IPS-20b (cell line): ENCODE data around the gene FXYD6.

Source experiments
- H3K27ac ChIP-seq: one replicate; pipeline ENCODE4 v1.5.1; 2013; ENCODE audit warnings: low read length
- H3K27me3 ChIP-seq: 2 replicates; pipeline ENCODE4 v1.6.1; 2013; ENCODE audit warnings: mild to moderate bottlenecking, low read length, inconsistent platforms; ENCODE audit not compliant: insufficient read depth
- H3K36me3 ChIP-seq: 2 replicates; pipeline ENCODE4 v1.6.1; 2013; ENCODE audit warnings: low read depth, mild to moderate bottlenecking, inconsistent platforms, low read length, moderate library complexity; ENCODE audit not compliant: insufficient read depth
- H3K4me1 ChIP-seq: 2 replicates; pipeline ENCODE4 v1.6.1; 2013; ENCODE audit warnings: mild to moderate bottlenecking, control low read depth, inconsistent platforms, low read length, moderate library complexity; ENCODE audit not compliant: insufficient read depth
- H3K4me3 ChIP-seq: 2 replicates; pipeline ENCODE4 v1.5.1; 2013; ENCODE audit warnings: mild to moderate bottlenecking, low read length, inconsistent platforms
- H3K9ac ChIP-seq: 2 replicates; pipeline ENCODE4 v1.6.1; 2013; ENCODE audit warnings: low read depth, mild to moderate bottlenecking, inconsistent platforms, low read length, moderate library complexity
- H3K9me3 ChIP-seq: 2 replicates; pipeline ENCODE4 v1.6.1; 2013; ENCODE audit warnings: mild to moderate bottlenecking, low read depth, low read length, inconsistent platforms; ENCODE audit not compliant: insufficient read depth

FXYD6 gene

DNA sequence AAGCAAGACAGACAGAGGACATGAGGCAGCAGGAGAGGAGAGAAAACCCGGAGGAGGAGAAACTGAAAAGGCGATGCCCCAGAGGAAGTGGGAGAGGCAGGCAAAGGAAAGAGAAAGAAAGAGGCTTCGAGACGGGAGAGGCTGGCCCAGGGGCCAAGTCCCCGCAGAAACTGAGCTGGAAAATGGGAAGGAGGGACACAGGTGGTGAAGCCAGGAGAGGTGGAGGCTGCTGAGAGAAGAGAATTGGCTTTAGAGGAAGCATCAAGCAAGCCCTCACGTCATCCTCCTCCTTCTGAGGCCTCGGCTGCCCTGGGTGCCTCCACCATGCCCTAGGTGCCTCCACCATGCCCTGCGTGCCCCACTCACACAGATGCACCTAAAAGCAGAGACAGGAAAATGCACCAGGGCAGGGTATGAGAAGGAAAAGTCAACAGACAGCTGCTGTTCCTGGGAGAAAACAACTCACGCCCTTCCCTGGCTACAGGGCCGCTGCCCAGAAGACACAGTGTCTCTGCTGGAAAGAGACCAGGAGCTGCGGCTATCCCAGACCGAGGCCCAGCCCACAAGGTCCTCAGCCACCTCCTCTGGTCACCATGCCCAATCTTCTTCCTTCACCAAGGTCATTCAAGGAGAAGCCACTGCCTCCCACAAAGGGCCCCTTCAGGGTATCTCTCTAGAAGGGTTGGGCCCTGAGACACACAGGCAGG is 14.3 kb downstream of the FXYD6 start:
- Histone ChIP-seq H3K36me3 (no peaks in the 10 kb centered on the region), H3K4me1 (peaks cover 4% of the 10 kb centered on the region; the same call in 1 of the 2 replicates), H3K9me3 (no peaks in the 10 kb centered on the region), H3K9ac (no peak overlapping the region), H3K27me3 (no peaks in the 10 kb centered on the region), H3K4me3 (no peak overlapping the region), H3K27ac (no peak overlapping the region)

DNA sequence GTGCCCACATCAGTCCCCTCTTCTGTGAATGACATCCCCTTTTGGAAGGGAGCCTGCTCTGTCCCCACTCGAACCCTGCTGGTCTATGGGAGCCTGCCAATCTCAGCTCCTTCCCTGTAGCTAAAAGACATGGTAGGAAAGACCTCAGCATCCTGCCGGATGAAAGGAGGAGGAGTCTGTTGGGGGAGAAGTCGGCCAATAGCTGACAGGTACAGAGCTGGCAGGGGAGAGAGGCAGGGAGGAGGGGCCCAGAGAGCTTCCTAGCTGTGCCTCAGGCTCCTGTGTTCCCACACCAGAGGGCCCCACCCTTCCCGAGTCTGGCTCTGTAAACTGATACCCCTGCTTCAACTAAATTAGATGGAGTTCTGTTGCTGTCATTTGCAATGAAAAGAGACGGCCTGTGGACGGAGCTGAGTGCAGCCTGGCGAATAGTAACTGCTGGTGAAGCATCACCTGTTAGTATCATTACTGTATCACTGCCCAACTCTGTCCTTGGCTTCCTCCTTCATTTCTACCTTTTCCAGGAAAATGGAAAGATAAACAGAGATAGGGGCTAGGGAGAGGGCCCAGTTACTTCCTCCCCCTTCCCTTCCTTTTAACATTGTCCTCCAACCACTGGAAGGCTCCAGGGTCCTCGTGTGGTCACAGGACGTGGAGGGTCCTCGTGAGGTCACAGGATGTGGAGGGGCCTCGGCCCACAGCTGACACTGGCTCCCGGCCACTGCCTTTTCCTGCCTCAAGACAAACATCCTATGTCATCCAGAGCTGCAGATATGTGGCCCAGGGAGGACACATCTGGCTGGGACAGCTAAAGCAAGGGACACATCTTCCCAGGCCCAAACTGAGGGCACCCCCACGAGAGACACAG is 15.1 kb downstream of the FXYD6 start:
- no peak overlapping the region for H3K27ac ChIP-seq
- H3K9ac ChIP-seq = no peak overlapping the region
- H3K4me3 ChIP-seq = peak overlapping the region; percentile 28; the same call in 1 of the 2 replicates
- H3K4me1 ChIP-seq = peaks cover 4% of the 10 kb centered on the region; the same call in 1 of the 2 replicates
- H3K9me3 ChIP-seq = no peaks in the 10 kb centered on the region
- H3K36me3 ChIP-seq = no peaks in the 10 kb centered on the region
- H3K27me3 ChIP-seq = no peaks in the 10 kb centered on the region

DNA sequence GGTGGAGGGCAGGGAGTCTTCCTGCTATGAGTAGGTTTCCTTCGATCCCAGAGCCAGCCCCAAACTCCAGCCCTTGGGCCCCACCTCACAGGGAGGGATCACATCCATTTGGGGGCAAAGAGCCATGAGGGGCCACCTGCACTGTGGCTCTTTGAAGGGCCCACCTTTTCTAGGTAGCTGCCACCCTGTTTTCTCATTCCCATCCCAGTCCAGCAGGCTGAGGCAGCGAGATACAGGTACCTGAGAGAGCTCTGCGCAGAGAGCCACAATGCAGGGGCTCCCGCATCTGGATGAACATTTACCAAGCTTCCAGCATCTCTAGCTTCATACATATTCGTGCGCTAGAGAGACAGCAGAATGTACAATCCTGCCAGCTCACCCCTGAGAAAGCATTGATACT is 16.3 kb downstream of the FXYD6 start:
- Histone ChIP-seq H3K9ac (no peak overlapping the region), H3K9me3 (no peaks in the 10 kb centered on the region), H3K4me3 (no peak overlapping the region), H3K4me1 (peaks cover 4% of the 10 kb centered on the region; the same call in 1 of the 2 replicates), H3K27ac (no peak overlapping the region), H3K36me3 (no peaks in the 10 kb centered on the region), H3K27me3 (no peaks in the 10 kb centered on the region)

DNA sequence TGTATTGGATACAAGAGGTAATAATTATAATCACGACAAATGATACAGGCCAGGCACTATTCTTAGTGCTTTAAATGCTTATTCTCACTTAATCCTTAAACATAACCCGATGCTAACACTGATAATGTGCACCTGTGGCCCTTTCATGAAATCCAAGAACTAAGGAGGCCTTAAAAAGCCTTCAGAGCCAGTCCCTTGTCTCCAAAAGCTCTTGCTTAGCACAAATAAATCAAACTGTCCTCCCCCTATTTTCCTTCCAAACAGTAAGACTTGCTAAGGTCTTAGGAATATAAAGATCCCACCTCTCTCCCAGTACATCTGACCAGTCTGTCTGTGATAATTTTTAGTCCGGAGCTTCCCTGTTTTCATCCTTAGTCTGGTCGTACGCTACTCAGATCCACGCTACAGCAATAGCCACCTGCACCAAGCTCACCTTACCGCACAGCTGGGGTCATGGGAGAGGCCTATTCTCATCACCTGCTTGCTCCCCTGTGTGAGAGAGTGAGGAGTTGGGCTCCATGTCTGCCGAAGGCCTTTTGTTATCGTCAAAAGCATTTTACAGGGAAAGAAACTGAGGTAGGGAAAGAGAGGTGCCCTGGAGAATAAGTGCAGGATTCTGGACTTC is 16.9 kb downstream of the FXYD6 start:
- H3K4me3 ChIP-seq = no peak overlapping the region
- peaks cover 4% of the 10 kb centered on the region; the same call in 1 of the 2 replicates for H3K4me1 ChIP-seq
- H3K36me3 ChIP-seq = no peaks in the 10 kb centered on the region
- no peaks in the 10 kb centered on the region for H3K27me3 ChIP-seq
- no peaks in the 10 kb centered on the region for H3K9me3 ChIP-seq
- H3K27ac ChIP-seq = no peak overlapping the region
- no peak overlapping the region for H3K9ac ChIP-seq

DNA sequence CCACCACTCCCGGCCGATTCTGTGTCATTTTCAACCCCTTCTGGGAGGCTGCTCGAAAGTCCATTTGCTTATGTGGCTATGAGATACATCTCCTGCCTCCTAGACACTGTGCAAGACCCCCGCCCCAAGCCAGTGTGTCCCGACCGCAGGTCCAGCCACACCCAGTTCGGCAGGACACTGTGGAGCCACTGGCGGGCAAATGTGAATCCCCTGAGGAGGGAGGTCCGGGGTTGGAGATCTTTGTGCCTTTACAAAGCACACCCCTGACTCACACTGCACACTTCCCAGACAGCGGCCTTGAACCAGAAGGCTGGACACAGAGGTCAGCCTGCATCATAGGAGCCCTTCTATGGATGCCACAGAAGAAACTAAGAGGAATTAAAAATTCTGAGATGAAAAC is 17.4 kb downstream of the FXYD6 start:
- Histone ChIP-seq H3K9me3 (no peaks in the 10 kb centered on the region), H3K9ac (no peak overlapping the region), H3K36me3 (no peaks in the 10 kb centered on the region), H3K4me3 (no peak overlapping the region), H3K27ac (no peak overlapping the region), H3K27me3 (no peaks in the 10 kb centered on the region), H3K4me1 (peaks cover 4% of the 10 kb centered on the region; the same call in 1 of the 2 replicates)

DNA sequence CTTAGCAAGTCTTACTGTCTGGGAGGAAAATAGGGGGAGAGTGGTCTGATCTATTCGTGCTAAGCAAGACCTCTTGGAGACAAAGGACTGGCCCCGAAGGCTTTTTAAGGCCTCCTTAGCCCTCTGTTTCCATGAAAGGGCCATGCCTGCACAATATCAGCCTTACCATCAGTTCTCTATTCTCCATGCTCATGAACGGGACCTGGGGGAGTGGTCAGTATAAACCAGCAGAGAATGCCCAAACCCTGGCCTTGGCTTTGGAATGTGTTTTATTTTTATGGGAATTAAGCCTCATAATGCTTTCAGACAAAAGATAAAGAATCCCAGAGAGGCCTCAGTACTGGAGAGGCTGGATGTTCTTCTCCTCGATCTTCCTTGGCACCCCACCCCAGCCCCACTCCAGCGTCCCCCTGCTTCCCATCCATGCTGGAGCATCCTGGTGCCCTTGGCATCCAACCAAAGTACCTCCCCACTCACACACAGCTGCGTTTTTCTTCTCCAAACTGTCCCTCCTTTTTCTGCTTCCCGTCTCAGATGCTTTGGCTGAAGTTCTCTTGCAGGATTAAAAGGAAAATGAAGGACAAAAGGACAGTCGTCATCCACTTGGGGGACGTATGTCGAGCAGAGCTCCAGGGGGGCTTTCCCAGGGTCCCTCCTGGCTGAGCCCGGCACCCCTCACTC is 18.6 kb downstream of the FXYD6 start:
- Histone ChIP-seq H3K27me3 (no peaks in the 10 kb centered on the region), H3K4me3 (no peak overlapping the region)

DNA sequence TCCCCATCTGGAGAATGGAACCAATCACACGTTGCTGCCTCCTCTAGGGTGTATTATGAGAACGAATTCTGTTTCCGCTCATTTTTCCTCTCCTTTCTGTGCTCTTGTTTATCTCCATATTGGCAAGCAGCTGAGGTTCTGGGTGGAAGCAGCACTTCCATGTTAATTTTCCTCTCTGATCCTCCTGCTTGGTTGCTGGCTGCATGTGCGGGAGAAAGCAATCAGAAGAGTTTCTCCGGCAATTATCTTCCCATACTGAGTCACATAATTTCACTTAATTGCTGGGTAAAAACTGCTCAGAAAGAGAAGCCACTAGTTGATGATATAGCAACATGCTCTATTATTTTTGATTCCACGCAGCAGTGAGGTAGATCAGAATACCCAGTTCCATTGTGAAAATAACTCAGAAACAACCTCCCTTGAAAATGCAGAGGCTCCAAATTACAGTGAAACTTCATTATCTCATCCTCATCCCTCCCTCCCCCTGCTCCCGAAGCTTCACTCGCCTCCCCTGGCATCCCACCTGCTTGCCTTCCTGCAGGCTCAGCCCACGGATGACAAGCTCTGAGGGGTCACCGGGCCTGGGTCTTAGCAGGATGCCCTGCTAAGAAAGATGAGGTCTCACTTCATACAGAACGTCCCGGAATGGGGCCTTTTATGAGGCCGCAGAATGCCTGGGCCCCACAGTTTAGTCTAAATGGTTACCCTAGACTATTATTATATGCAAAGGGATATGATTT is 20.4 kb downstream of the FXYD6 start:
- H3K36me3 ChIP-seq = no peaks in the 10 kb centered on the region
- H3K27ac ChIP-seq = no peak overlapping the region
- no peak overlapping the region for H3K4me3 ChIP-seq
- H3K9me3 ChIP-seq = peaks cover 9% of the 10 kb centered on the region; the same call in 1 of the 2 replicates
- H3K9ac ChIP-seq = no peak overlapping the region
- peaks cover 5% of the 10 kb centered on the region; the same call in 1 of the 2 replicates for H3K4me1 ChIP-seq
- no peaks in the 10 kb centered on the region for H3K27me3 ChIP-seq

More for the DNA sequence above, 18.6 kb downstream of the FXYD6 start:
- Histone ChIP-seq H3K36me3 (no peaks in the 10 kb centered on the region), H3K4me1 (peaks cover 4% of the 10 kb centered on the region; the same call in 1 of the 2 replicates), H3K27ac (no peak overlapping the region), H3K9me3 (peaks cover 3% of the 10 kb centered on the region; the same call in 1 of the 2 replicates), H3K9ac (no peak overlapping the region)

DNA sequence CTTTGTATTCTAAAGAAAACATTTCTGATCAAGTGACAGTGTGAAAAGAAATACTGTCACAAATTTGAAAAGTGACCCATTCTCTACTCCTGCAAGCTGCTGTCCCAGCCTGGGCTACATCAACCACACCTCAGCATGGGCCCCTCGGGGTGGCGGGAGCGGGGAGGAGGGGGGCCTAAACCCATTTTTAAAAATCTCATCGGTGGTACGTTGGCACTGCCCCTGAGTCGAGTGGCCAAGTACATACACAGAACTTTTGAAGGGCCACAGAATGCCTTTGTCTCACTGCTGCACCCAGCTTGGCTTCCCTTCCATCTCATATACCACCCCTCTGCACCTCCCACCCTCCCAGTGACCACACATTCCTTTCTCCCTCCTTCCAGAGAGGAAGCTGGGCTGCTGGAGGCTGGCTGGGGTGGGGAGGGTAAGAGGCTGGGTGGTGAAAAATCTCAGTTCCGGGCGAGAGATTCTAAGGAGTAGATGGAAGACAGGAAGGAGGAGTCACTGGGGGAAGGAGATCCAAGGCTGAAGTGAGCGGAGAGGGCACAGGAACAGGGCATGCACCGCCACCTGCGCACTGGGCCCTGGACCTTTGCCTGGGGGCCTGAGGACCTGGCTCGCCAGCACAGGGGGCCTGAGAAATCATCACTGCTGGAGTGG is 21.1 kb downstream of the FXYD6 start:
- Histone ChIP-seq H3K27ac (no peak overlapping the region), H3K9me3 (peaks cover 9% of the 10 kb centered on the region; the same call in 1 of the 2 replicates), H3K4me1 (peaks cover 7% of the 10 kb centered on the region; the same call in 1 of the 2 replicates), H3K9ac (no peak overlapping the region), H3K36me3 (no peaks in the 10 kb centered on the region), H3K27me3 (no peaks in the 10 kb centered on the region), H3K4me3 (no peak overlapping the region)

DNA sequence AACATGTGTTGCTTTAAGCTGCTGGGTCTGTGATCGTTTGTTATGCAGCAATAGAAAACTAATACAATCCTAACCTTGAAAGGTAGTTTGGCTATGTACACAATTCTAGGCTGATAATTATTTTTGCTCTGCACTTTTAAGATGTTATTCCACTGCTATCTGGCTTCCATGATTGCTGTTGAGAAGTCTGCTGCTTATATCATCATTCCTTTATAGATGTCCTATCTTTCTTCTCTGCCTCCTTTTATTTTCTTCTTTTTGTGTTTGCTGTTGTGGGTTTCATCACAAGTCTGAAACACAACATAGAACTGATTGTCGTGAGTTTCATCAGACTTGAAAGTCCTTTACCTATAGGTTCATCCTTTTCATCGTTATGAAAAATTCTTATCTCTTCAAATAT is 24.1 kb downstream of the FXYD6 start:
- no peak overlapping the region for H3K4me3 ChIP-seq
- H3K27ac ChIP-seq = no peak overlapping the region
- no peaks in the 10 kb centered on the region for H3K36me3 ChIP-seq
- H3K4me1 ChIP-seq = peaks cover 7% of the 10 kb centered on the region; the same call in 1 of the 2 replicates
- no peaks in the 10 kb centered on the region for H3K27me3 ChIP-seq
- H3K9ac ChIP-seq = no peak overlapping the region
- H3K9me3 ChIP-seq = peaks cover 9% of the 10 kb centered on the region; the same call in 1 of the 2 replicates

DNA sequence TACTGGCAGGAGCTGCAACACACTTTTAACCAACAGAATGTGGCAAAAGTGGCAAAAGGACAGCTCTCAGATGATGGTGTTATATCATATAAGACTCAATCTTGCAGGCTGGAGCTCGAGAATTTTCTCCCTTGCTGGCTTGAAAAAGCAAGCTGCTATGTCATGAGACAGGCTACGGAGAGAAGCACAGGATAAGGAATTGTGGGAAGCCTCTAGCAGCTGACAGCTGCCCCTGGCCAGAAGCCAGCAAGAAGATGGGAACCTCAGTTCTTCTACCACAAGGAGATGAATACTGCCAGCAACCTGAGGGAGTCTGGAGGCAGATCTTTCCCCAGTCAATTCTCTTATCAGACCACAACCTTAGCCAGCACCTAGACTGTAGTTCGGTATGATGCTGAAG is 24.6 kb downstream of the FXYD6 start:
- no peak overlapping the region for H3K4me3 ChIP-seq
- peaks cover 9% of the 10 kb centered on the region; the same call in 1 of the 2 replicates for H3K9me3 ChIP-seq
- no peaks in the 10 kb centered on the region for H3K27me3 ChIP-seq
- H3K9ac ChIP-seq = no peak overlapping the region
- H3K4me1 ChIP-seq = peaks cover 7% of the 10 kb centered on the region; the same call in 1 of the 2 replicates
- no peak overlapping the region for H3K27ac ChIP-seq
- H3K36me3 ChIP-seq = no peaks in the 10 kb centered on the region
